HT1080 (cell line): ENCODE results near the gene CPEB3. TPM values are rescaled to one million over a fixed set of nuclear protein-coding genes. Genes with fewer than 3 reads are reported as not detected.

Source experiments
- DNase-seq: peaks from one replicate; pipeline ENCODE4 v3.0.0-alpha.2; 2015; ENCODE audit warnings: low read depth
- total RNA-seq: library from RNA; depleted of rRNA; stranded (reverse); fragments of >200 nt; shearing (Covaris generic); gene quantifications from 2 replicates; pipeline ENCODE4 v1.2.3, GENCODE V29; 2014

Gene CPEB3
- total RNA-seq, 1 experiment from 2014 or later, result 0.43 TPM

- no peak for DNase-seq
These were observed 182.8 kb downstream of the CPEB3 start for GRCh38 chr10:92108120-92108519.

DNA sequence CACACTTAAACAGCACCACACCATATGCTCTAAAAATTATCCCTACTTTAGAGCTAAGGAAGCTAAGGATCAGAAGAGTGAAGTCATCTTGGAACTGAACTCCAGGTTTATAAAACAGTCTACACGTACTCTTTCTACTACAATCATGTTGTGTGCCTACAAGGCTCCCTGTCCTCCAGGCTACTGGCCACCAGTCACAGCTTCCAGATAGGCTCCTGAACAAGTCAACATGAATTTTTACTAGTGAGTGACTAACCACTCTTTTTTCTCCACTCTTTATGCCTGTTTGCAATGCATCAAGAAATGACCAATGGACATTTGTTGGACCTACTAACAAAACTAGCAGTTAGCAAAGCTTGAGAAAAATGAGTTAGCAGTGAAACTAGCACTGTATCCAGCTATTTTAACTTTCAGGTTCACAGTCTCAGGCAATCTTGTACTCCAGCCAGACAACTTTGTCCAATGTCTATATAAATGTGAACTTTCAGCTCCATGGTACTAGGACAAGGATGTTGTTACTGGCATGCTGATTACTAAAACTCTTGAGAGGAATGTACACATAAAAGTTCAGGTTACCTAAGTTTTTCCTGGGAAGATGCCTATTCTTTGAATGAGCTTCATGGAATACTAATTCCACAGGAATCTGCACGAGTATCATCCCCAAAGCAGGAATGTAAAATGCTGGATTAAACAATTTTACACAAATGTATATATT is 187.3 kb downstream of the CPEB3 start:
- no peak for DNase-seq

DNA sequence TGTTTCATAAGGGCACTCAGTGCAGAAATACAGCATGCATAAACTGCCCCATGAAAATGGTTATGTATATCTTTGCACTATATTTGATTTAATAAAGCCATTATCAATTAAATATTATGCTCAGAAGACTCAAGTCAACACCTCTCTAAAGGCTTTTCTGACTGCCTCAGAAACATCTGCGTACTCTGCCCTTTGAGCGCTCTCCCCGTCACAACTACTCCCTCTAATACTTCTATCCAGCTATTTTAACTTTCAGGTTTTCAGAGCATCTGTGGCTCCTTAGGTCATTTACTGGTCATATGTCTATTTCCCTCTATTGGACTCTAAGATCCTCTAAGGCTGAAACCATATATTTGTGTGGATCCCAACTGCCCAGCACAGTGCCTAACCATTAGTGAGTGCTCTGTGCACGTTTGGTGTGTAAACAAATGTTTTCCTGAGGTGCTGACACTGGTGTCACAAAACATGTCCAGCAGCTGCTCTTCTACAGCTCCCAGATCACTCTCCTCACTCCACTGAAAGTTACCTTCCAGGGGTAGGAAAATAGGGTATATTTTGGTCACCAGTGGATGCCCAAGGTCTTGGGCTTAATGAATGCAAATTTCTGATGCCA is 188.2 kb downstream of the CPEB3 start:
- DNase-seq, result no peak

DNA sequence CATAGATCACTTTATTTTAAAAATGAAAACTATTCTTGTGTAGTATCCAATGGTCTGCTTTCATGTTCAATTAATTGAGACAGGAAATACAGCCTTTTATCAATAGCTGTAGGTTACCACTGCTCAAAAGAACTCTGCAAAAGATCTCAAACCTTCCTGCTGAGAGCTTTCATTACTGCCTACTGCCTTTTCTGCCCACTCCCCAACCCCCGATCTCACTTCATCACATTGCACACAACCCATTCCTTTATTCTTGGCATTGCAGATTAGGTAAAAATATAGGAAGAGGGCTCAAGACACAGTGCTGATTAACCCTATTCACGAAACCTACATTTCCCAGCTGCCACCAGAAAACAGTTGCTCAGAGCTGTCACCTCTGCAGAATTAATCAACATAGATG is 195.9 kb downstream of the CPEB3 start:
- no peak for DNase-seq

DNA sequence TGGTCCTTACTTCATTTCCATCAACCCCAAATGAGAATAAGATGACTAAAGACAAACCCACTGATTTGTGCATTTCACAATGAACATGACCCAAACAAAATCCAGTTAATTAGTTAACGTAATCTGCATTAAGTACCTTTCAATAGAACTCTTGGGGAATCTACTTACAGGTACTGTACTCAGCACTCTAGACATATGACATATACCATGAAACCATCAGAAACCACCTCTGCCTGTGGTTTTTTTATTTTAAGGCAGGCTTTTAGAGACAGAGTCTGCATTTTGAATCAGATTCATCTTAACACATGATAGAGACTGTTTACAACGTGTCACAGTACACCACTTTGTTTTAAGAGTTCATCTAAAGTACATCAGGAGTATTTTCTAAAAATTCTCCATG is 198.9 kb downstream of the CPEB3 start:
- DNase-seq, result no peak

DNA sequence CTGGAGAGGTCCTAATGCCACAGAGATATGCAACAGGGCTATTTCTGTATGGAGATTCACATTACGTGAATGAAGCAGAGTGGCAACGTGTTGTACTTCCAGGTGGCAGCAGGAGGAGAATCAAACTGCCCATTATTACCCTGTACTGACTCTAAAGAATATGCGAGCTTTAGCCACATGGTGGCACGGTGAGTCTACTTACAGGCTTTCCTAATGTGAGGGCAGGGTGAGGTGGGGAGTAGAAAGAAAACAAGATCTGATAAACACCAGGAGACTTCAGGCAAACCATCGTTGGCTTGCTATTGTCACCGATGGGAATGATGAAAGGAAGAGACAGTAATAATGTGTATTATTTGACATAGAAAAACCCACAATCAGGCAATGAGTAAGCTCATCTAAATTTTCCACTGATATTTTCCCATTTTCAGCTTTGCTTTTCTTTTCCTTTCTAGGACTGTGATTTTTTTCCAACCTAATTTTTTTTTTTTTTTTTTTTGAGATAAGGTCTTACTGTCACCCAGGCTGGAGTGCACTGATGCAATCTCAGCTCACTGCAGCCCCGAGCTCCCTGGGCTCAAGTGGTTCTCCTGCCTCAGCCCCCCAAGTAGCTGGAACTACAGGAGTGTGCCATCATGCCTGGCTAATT is 203.0 kb downstream of the CPEB3 start:
- peak; percentile 85 for DNase-seq

DNA sequence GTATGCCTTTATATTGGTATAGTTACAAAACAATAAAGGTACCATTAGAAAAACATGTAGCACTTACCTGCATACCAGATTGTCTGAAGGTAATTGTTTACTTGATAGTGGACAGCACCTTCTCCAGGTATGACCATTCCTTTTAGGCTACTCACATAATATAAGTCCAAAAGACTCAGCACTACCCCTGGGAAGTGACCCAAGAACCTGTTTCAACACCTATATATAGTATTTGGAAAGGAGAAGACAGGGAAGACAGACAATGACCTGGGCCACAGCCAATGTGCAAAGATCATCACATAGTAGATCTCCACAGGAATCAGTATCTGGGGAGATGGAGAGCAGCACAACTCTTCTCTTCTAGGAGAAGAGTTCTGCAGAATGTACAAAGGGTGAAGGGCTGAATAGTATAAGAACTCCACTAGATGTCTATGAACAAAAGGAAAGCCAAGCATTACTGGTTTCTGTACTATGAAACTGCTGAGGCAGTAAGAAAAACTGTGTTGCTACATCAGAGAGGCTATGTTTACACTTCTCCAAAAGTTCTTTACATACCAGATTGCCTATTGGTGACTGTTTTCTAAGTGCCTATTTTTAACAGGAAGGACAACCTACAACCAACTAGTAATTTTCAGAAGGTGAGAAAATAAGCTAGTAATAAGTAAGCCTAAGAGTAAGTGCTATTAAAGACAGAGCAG is 208.1 kb downstream of the CPEB3 start:
- no peak for DNase-seq

GRCh38 chr10:92081641-92082040 is 209.2 kb downstream of the CPEB3 start:
- no peak for DNase-seq

DNA sequence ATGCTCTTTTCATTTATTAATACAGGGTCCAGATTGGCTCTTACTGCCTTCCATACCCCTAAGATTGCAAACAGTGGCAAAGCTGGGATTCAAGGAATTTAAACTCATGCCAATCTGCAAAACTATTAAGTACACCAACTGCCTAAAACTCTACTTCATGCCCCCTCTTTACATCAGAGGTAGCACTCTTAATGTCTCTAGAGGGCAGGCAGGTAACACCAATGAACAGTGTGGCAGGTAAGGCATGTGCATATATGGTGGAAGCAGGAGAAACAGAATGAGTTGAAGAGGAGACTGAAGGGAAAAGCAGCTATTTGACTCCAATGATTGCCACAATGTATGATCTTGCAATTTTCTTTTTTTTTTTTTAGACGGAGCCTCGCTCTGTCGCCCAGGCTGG is 210.6 kb downstream of the CPEB3 start:
- no peak for DNase-seq

DNA sequence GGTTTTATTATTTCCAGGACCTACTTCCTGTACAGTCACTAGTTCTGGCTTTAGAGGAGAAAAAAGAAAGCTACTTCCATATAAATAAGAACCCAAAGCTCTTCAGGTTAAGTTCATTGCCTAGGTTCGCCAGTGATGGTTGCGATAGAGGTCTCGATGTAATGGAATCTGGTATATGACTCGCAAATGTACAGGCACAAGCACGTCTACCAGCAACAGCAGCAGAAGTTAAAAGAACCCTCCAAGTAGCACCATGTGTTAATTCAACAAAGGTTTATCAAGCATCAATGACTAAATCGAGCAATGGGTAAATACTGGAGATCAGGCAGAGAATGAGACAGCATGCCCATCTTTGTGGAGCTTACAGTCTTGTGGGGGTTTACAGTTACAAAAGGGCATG is 211.9 kb downstream of the CPEB3 start:
- no peak for DNase-seq

DNA sequence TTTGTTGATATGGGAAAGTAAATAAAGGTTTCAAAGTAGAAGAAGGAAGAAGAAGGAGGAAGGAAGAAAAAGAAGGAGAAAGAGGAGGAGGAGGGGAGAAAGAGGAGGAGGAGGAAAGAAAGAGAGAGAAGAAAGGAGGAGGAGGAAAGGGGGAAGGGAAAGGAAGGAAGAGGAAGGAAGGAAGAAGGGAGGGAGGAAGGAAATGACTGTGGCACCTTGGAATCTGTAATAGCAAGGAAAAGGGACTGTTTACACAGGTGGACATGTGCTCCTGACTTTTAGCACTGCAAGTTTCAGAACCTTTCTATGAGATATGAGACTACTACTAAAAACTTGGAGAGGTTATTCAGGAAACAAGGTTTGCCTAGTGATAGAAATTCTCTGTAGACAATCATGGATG is 214.2 kb downstream of the CPEB3 start:
- DNase-seq, result peak; percentile 21

DNA sequence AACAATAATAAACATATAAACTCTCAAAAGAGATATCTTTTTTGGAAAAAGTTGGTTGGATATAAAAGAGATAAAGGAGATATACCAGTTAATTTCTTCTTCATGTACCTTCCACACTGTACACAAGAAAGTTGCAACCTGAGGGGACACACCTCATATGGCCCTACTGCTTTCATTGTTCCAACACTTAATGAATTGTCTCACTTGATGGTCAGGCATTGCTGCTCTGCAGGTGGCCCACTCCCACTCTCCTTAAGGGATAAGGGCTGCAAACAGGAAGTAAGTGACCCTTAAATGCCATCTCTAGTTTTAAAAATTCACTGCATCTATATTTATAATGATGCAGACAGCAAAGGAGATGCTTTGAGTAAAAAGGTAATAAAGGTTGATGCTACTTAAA is 215.0 kb downstream of the CPEB3 start:
- DNase-seq, result no peak

- DNase-seq, result peak; percentile 10
These were observed 216.6 kb downstream of the CPEB3 start for GRCh38 chr10:92074126-92074887.

GRCh38 chr10:92068900-92069299 is 222.0 kb downstream of the CPEB3 start:
- DNase-seq, result peak; percentile 59

GRCh38 chr10:92066386-92066785 is 224.5 kb downstream of the CPEB3 start:
- no peak for DNase-seq

DNA sequence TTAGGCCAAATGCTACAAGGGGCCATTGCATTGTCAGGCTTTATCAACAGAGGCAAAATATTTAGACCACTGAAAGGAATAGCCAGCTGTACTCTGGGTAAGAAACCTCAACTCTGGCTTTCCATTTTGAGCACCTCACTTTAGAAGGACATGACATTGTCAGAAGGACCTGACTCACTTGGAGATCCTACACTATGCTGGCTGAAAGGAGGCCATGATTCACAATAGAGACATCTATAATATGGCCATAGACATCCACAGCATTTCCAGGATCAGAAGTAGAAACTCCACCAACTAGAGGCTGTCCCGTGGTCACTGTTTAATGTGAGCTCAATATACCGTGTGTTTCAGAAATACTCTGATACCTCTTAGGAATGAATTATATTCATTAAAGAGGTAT is 226.4 kb downstream of the CPEB3 start:
- peak; percentile 3 for DNase-seq

- no peak for DNase-seq
These were observed 228.6 kb downstream of the CPEB3 start for GRCh38 chr10:92062273-92062672.

DNA sequence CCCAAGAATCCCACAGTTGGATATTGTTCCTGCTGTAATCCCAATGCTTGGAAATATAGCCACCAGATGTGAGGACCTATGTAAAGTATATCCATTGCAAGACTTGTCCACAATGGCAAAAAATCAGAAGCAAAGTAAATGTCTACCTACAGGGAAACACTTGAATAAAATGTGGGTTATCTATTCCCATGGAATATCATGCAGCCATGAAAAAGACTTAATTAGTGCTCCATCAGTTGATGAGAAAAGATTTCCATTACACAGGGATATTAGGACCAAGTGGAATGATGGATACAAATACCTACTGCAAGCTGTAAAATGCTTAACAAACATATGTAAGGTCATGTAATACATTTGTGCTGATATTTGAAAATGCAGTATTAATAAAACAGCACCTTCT is 236.1 kb downstream of the CPEB3 start:
- DNase-seq, result no peak

DNA sequence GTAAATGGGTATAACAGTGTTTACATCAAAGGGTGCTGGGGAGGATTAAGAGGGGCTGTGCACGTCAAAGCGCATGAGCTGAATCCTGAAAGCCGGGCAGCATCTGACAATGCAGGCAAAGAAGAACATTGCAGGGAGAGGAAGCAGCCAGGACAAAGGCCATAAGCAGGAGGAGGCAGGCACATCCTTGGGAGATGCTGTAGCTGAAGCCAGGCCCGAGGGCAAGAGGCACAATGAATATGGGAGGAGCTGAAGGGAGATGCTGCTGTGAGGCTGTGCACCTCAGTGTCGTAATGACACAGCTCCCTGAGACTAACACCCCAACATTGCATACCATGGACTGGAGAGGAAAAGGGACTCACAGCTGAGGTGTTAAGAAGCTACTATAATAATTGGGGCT is 238.1 kb downstream of the CPEB3 start:
- no peak for DNase-seq

DNA sequence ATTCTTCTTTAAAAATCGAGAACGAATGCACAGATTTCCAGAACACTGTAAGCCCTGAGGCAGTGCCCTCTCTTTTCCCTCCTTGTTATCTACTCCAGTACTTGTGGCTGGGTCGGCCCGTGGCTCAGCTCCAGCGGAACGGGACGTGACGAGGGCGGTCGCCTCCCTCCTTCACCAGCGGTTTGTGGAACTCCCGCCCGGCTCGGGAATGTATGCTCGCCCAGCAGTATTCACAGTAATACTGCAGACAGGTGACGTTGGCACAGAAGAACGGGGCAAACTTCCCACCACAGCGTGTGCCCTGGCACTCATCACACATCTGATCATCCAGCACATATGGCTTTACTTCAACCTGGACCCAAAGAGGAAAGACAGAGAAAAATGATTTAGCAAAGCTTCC is 238.8 kb downstream of the CPEB3 start:
- DNase-seq, result no peak

- no peak for DNase-seq
These were observed 243.7 kb downstream of the CPEB3 start for GRCh38 chr10:92047215-92047614.
